HG02938 (cell line): ENCODE results near the gene RANBP3L.
A peak's percentile ranks its signal among the peaks of the same experiment; 100 is the strongest.
"Not testable (repeated sequence)": the region's sequence is repeated elsewhere in the genome, so short reads cannot be mapped to it uniquely, and the experiment has no call there.

Experiments
- ATAC-seq: cut with Tn5 transposase; IDR thresholded peaks from one replicate; pipeline ENCODE4 v1.9.1; 2021; ENCODE audit warnings: mild to moderate bottlenecking, moderate library complexity; ENCODE audit not compliant: unreplicated experiment

RANBP3L gene, protein sequence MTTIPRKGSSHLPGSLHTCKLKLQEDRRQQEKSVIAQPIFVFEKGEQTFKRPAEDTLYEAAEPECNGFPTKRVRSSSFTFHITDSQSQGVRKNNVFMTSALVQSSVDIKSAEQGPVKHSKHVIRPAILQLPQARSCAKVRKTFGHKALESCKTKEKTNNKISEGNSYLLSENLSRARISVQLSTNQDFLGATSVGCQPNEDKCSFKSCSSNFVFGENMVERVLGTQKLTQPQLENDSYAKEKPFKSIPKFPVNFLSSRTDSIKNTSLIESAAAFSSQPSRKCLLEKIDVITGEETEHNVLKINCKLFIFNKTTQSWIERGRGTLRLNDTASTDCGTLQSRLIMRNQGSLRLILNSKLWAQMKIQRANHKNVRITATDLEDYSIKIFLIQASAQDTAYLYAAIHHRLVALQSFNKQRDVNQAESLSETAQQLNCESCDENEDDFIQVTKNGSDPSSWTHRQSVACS

GRCh38 chr5:36301858-36302603 lies at the start of gene RANBP3L:
Gene RANBP3L (minus strand): TSS chr5:36301902. CDS start chr5:36301416, 486 bp downstream.
- no peak for ATAC-seq

- no peak for ATAC-seq
Measured at GRCh38 chr5:36346896-36347690, 45.4 kb upstream of the RANBP3L start.

DNA sequence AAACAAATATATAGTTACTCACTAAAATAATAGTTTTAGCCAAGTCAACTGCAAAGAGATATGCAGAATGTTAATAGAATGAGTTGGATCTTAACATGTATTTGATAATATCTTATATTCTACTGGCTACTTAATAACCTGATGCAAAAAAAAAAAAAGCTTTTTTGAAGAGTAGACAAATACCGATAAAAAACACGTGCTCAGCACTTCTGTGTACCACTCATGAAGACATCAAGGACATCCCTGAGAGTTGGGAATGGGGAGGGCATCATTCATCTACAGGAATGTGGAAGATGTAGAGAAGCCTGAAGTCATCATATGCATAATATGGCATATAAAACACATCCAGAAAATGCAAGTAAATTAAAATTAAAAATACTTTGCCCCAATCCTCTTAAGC lies 43.2 kb upstream of the RANBP3L start:
- ATAC-seq = no peak

DNA sequence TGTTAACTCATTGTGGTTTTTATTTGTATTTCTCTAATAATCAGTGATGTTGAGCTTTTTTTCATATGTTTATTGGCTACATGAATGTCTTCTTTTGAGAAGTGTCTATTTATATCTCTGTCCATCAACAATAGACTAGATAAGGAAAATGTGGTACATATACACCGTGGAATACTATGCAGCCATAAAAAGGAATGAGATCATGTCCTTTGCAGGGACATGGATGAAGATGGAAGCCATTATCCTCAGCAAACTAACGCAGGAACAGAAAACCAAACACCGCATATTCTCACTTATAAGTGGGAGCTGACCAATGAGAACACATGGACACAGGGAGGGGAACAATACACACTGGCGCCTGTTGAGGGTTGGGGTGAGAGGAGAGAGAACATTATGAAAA lies 40.0 kb upstream of the RANBP3L start:
- not testable (repeated sequence) for ATAC-seq

DNA sequence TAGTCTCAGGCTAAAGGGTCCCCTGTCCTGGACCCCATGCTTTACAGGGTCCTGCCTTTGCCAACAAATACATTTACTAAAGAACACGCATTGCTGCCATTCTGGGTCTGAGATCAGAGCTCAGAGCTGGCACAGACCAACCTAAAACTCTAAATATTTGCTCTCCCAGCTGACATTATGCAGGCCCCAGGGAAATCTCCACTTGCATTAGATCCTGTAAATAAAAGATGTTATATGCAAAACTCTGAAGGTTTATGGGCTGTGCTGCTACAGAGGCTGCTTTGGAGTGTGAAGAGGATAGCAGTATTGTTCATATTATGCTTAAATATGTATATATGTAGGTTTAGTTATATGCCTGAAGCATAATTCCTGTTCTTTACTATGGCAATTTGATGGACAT lies 35.9 kb upstream of the RANBP3L start:
- no peak for ATAC-seq

GRCh38 chr5:36334315-36334714 lies 32.6 kb upstream of the RANBP3L start:
- no peak for ATAC-seq

GRCh38 chr5:36332720-36333119 lies 31.0 kb upstream of the RANBP3L start:
- not testable (repeated sequence) for ATAC-seq

- no peak for ATAC-seq
Measured at GRCh38 chr5:36325196-36325595, 23.5 kb upstream of the RANBP3L start.

DNA sequence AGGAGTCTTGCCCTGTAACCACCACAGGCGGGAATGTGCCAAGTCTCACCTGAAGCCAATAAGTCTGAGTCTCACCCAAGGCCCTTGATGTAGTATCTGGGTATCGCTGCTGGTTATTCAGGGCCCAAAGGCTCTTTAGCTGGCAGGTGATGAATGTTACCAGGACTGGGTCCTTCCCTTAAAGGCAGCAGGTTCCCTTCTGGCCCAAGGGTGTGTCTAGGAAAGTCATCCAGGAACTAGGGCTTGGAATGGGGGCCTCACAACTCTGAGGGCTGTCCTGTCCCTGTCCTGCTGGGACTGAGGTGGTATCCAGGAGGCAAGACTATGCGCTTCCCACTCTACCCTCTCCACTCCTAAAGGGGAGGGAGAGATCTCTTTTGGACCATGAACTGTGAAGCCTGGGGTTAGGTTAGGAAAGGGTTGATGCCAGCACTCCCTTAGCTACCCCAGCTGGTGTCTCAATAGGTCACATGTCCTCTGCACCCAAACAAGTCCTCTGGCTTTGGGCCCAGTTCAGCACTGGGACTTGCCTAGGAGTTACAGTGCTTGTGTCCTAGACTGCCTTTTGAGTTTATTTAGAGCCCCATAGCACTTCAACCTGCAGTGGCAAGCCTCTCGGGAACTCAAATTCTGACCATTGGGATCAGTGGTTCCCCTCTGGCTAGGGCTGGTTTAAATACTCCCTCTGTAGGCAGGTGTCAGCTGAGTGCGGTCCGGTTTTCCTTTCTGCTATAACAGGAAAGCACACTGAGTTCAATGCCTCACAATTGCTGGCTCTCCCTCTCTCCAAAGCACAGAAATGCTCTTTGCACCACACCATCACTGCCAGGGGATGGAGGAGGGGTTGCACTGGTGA lies 22.5 kb upstream of the RANBP3L start:
- ATAC-seq = no peak

- ATAC-seq = no peak
Measured at GRCh38 chr5:36312953-36313672, 11.4 kb upstream of the RANBP3L start.

- no peak for ATAC-seq
Measured at GRCh38 chr5:36311956-36312355, 10.3 kb upstream of the RANBP3L start.

DNA sequence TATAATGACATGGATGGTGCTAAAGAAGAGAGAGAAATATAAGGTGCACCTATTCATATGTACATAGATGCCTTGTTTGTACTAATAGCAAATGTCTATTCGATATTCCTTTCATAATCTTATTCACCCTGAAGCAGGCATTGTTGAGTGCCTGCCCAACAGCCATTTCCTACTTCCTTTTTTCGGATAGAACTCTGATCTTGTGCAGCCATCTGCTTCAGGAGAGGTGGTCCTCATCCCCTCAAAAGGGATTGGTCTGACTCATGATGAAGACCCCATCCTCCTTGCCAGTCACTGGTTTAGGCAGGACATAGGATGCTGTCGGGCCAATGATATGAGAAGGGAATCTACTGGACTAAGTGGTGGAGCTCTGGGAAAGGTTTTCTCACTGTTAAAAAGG lies 8.4 kb upstream of the RANBP3L start:
- ATAC-seq = no peak

DNA sequence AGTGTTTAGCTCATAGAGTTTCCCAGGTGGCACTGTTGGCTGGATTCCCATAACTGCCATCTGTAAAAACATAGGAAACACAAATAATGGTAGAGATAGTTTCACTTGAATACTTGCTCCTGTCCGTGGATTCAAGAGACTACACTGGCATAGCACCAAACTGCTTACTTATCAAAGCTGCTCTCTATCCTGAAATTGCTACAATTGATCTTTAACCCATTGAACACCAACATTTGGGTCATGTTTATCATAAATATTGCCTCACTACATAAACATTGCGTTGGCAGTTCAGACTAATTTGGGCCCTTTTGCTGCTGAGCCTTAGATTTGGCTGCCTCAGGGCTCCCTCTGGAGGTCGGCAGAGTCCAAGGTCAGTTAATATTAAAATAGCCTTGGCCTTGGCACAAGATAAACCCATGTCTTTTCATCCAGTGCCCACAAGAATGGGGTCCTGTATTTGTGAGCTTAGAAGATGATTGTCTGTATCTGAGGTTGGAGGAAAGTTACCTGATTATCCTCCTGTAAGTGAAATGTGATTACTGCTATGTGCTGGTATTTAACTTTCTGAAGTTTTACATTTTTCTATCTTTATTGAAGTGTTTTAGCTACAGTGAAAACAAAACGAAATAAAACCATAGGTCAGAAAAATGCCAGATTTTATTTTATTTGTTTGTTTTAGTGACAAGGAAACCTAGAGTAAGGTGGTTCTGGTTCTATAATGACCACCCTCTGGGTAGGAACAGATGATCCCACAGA lies 4.0 kb upstream of the RANBP3L start:
- peak; percentile 63 for ATAC-seq

GRCh38 chr5:36304095-36304805 lies 2.5 kb upstream of the RANBP3L start:
- no peak for ATAC-seq

GRCh38 chr5:36300927-36301540 lies 668 bp downstream of the RANBP3L start:
- ATAC-seq = no peak

DNA sequence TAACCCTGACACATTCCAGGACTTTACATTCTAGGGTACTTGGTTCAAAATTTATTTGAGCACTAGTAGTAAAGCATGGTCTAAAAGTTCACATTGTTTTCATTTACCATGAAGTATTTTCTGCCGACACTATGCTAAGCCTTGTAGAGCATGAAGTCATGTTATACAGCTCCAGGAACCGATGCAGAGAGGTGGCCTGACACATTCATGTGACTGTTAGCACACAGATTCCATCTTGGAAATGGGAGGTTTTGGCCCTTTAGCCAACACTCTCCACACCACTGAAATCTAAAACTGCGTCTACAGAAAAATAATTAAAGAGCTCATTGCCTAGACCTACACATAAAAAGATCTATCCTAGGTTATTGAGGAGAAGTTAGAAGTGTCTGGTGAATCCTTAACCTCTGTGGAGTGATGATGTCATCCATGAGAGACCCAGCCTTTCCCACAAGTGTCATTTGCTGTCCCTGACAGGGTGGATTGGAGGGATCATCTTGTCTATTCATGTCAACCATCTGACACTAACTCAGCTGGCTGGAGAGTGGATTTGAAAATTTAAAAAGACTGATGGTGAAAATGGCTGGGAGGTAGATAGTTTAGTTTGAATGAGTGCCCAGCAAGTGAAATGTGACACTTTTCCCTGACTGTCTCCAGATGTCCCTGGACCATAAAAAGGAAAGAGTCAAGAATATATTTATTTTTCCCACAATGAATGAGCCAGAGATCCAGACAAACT lies 1.3 kb downstream of the RANBP3L start:
- ATAC-seq = no peak

DNA sequence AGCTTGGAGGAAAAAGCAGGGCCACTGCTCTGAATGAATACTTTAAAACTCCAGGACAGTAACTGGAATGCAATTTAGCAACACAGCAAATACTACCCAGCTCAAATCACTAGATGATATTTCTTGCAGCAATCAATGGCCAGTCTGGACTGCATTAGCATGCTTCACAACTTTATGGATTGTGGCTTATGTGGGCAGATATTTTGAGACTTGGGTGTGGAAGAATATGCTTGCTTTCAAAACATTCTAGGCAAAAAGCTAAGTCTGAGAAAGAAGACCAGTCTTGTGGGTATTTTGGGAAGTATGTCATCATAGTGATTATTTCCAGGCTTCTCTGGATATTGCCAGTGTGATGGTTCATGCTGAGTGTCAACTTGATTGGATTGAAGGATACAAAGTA lies 3.1 kb downstream of the RANBP3L start:
- no peak for ATAC-seq
